ENCODE data around the gene HPF1. TPM values are rescaled to one million over a fixed set of nuclear protein-coding genes. Genes with fewer than 3 reads are reported as not detected.
A peak's percentile ranks its signal among the peaks of the same experiment; 100 is the strongest.

HPF1 gene
- total RNA-seq, 6 donors from 2014 or later = 6.5 to 46.2 (median 16.5) TPM

GRCh38 chr4:169765835-169766234 lies 8.1 kb upstream of the HPF1 start:
- ATAC-seq (ENCODE audit: low FRiP score in 2 of 2) = no peak
- Histone ChIP-seq H3K4me1 (no peaks in the 10 kb centered on the region), H3K27ac (no peak overlapping the region), H3K9me3 (no peaks in the 10 kb centered on the region), H3K27me3 (no peaks in the 10 kb centered on the region), H3K4me3 (no peak overlapping the region), H3K36me3 (no peaks in the 10 kb centered on the region)
- no peak for DNase-seq
- TF ChIP-seq EP300 (IDR thresholded peaks at IDR 0.05) (no peak), CTCF (IDR thresholded peaks at IDR 0.05) (no peak), POLR2A (IDR thresholded peaks at IDR 0.05) (no peak), POLR2AphosphoS5 (IDR thresholded peaks at IDR 0.05) (no peak)
- 92% methylated on average over 2 of the region's 2 CpGs for WGBS, 2 donors

DNA sequence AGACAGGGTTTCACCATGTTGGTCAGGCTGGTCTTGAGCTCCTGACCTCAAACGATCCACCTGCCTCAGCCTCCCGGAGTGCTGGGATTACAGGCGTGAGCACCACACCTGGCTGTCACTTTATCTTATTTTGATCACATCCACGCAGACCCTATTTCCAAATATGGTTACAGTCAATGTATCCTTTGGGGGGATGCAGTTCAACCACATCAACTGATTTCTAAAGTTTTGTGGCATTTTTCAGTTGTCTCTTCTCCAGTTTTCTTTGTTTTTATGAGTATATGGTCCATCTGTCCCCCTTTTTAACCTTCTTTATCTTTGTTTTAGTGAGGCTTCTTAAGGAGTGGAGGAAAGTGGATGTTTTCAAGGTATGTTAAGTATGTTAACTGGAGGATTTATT lies 4.1 kb upstream of the HPF1 start:
- no peak overlapping the region for H3K27ac ChIP-seq
- 65 to 68% methylated on average over 4 of the region's 4 CpGs for WGBS, 2 donors
- H3K4me3 ChIP-seq = no peak overlapping the region
- H3K27me3 ChIP-seq = no peaks in the 10 kb centered on the region
- no peak for TF ChIP-seq CTCF (IDR thresholded peaks at IDR 0.05)
- no peak for TF ChIP-seq POLR2AphosphoS5 (IDR thresholded peaks at IDR 0.05)
- no peak for TF ChIP-seq EP300 (IDR thresholded peaks at IDR 0.05)
- no peak for TF ChIP-seq POLR2A (IDR thresholded peaks at IDR 0.05)
- DNase-seq (no peak), ATAC-seq (ENCODE audit: low FRiP score in 2 of 2) (no peak)
- H3K9me3 ChIP-seq = no peaks in the 10 kb centered on the region
- no peaks in the 10 kb centered on the region for H3K36me3 ChIP-seq
- peaks cover under 1 to 11% (median 3%) of the 10 kb centered on the region in 4 donors for H3K4me1 ChIP-seq

DNA sequence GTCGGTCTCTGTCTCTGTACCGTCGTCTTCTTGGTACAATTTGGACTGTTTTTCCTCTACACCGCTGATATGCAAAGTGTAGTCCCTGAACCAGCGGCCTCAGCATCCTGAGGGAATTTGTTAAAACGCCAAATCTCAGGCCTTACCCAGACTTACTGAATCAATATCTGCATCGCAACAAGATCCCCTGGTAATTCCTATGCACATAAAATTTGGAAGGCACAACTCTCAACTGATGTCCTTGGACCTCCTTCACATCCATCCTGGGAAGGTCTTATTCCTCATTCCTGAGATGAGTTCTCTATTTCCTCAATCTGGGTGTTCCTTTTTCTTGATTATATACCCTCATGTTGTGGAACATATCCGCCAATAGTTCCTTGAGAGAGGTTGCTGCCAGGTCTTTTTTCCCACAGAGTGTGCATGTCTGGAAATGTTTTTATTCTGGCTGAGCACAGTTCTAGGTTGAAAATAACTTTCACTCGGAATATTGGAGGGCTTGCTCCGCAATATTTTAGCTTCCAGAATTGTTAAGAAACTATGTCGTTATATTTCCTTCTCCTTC lies 738 bp upstream of the HPF1 start:
- Histone ChIP-seq H3K9me3 (no peaks in the 10 kb centered on the region), H3K36me3 (peaks cover 0 to 1% (median 0%) of the 10 kb centered on the region in 4 donors), H3K4me3 (no peak overlapping the region), H3K27ac (peak overlapping the region in 1 of 4 donors; percentile 82), H3K4me1 (peaks cover 11 to 21% (median 14%) of the 10 kb centered on the region in 4 donors), H3K27me3 (no peaks in the 10 kb centered on the region)
- TF ChIP-seq POLR2A (IDR thresholded peaks at IDR 0.05) (no peak), POLR2AphosphoS5 (IDR thresholded peaks at IDR 0.05) (no peak), CTCF (IDR thresholded peaks at IDR 0.05) (no peak), EP300 (IDR thresholded peaks at IDR 0.05) (no peak)
- DNase-seq (no peak), ATAC-seq (ENCODE audit: low FRiP score in 2 of 2) (no peak)
- 65 to 77% methylated on average over 11 of the region's 11 CpGs for WGBS, 2 donors

DNA sequence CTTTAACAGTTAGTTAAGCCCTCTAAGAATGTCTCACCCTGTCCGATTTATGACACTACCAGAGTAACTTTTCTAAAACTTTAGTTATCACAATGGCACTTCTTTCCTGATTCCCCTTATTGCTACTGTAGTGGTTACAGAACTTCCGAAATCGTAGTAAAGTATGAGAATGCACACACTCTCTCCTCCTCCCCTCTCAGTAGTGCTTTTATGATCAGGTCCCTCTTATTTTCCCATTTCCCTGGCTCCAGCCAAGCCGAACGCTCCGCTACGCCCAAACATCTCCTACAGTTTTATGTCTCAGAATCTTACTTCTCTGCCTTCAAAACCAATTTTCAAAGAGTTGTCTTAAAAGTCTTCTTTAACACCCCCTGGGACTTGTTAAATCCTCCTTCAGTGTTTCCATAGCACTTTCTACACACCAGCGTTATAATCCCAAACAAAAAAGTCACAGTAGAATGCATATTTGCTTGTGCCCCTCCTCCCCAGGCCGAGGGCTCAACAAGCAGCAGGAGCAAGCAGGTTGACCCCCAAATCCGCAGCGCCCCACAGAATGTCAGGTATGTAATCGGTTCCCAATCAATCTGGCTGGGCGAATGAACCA lies 671 bp downstream of the HPF1 start:
- peak overlapping the region; percentile 31 to 82 (median 62) for H3K27ac ChIP-seq
- ATAC-seq (ENCODE audit: low FRiP score in 2 of 2) (peak; percentile 7 to 28), DNase-seq (no peak)
- H3K9me3 ChIP-seq = no peaks in the 10 kb centered on the region
- peaks cover 0 to 15% (median 3%) of the 10 kb centered on the region in 4 donors for H3K36me3 ChIP-seq
- H3K27me3 ChIP-seq = no peaks in the 10 kb centered on the region
- WGBS, 2 donors = 5% methylated on average over 13 of the region's 13 CpGs
- TF ChIP-seq POLR2AphosphoS5 (IDR thresholded peaks at IDR 0.05) (no peak), POLR2A (IDR thresholded peaks at IDR 0.05) (no peak), EP300 (IDR thresholded peaks at IDR 0.05) (no peak), CTCF (IDR thresholded peaks at IDR 0.05) (no peak)
- H3K4me1 ChIP-seq = peaks cover 11 to 21% (median 14%) of the 10 kb centered on the region in 4 donors
- peak overlapping the region; percentile 66 to 94 (median 72) for H3K4me3 ChIP-seq

Data from upper lobe of left lung (tissue), 6 donors.